Skin of body (tissue), 2 donors: Measurements from ENCODE around the gene NECAP2. TPM values are rescaled to one million over a fixed set of nuclear protein-coding genes. Genes with fewer than 3 reads are reported as not detected.
"Not testable (repeated sequence)": the region's sequence is repeated elsewhere in the genome, so short reads cannot be mapped to it uniquely, and the experiment has no call there.

ENCODE experiments used
- DNase-seq: peaks from one replicate; lab custom pipeline; 2025; lab: John Stamatoyannopoulos, UW
- total RNA-seq: library from RNA; depleted of rRNA; stranded (reverse); fragments of >200 nt; gene quantifications from one replicate; pipeline ENCODE4 v1.2.3, GENCODE V29; 2014

NECAP2 gene
- total RNA-seq, 1 donor from 2014 or later = 45.6 TPM

- not testable (repeated sequence) for DNase-seq
Observed at GRCh38 chr1:16456151-16456550, 15.6 kb downstream of the NECAP2 start.

- no peak for DNase-seq
Observed at GRCh38 chr1:16458831-16459230, 18.3 kb downstream of the NECAP2 start.

GRCh38 chr1:16459352-16459925, 18.9 kb downstream of the NECAP2 start:
- no peak for DNase-seq

GRCh38 chr1:16461681-16462080, 21.2 kb downstream of the NECAP2 start:
- no peak for DNase-seq

GRCh38 chr1:16462773-16463330, 22.3 kb downstream of the NECAP2 start:
- no peak for DNase-seq

GRCh38 chr1:16464917-16465625, 24.5 kb downstream of the NECAP2 start:
- DNase-seq = no peak

GRCh38 chr1:16468558-16468957, 28.0 kb downstream of the NECAP2 start:
- no peak for DNase-seq

GRCh38 chr1:16474166-16474800, 33.8 kb downstream of the NECAP2 start:
- no peak for DNase-seq

GRCh38 chr1:16474891-16475290, 34.4 kb downstream of the NECAP2 start:
- not testable (repeated sequence) for DNase-seq

- DNase-seq = not testable (repeated sequence)
Observed at GRCh38 chr1:16475771-16476770, 35.5 kb downstream of the NECAP2 start.

- DNase-seq = no peak
Observed at GRCh38 chr1:16478091-16478490, 37.6 kb downstream of the NECAP2 start.

- not testable (repeated sequence) for DNase-seq
Observed at GRCh38 chr1:16483146-16483545, 42.6 kb downstream of the NECAP2 start.

- DNase-seq = not testable (repeated sequence)
Observed at GRCh38 chr1:16483639-16484500, 43.3 kb downstream of the NECAP2 start.

- no peak for DNase-seq
Observed at GRCh38 chr1:16484501-16484835, 43.9 kb downstream of the NECAP2 start.

- no peak for DNase-seq
Observed at GRCh38 chr1:16484931-16485330, 44.4 kb downstream of the NECAP2 start.

GRCh38 chr1:16486316-16486715, 45.8 kb downstream of the NECAP2 start:
- not testable (repeated sequence) for DNase-seq

- not testable (repeated sequence) for DNase-seq
Observed at GRCh38 chr1:16487011-16487410, 46.5 kb downstream of the NECAP2 start.

- not testable (repeated sequence) for DNase-seq
Observed at GRCh38 chr1:16489195-16489880, 48.8 kb downstream of the NECAP2 start.

GRCh38 chr1:16491056-16491675, 50.6 kb downstream of the NECAP2 start:
- no peak for DNase-seq
